ENCODE results near the gene HDAC8. TPM values are rescaled to one million over a fixed set of nuclear protein-coding genes. Genes with fewer than 3 reads are reported as not detected.
"Not testable (repeated sequence)": the region's sequence is repeated elsewhere in the genome, so short reads cannot be mapped to it uniquely, and the experiment has no call there.

Gene HDAC8
- total RNA-seq, 1 experiment from 2014 or later = 23.0 TPM

GRCh38 chrX:72475338-72475737, 97.3 kb downstream of the HDAC8 start:
- DNase-seq (ENCODE audit: low read depth, low spot score) = no peak
- in situ Hi-C loops (cut with HindIII; ENCODE audit: low pct_unique_long_range_greater_than_20kb, low sequenced_read_pairs) = no loop called here

GRCh38 chrX:72470532-72471223, 102.0 kb downstream of the HDAC8 start:
- in situ Hi-C loops (cut with HindIII; ENCODE audit: low pct_unique_long_range_greater_than_20kb, low sequenced_read_pairs) = no loop called here
- DNase-seq (ENCODE audit: low read depth, low spot score) = no peak

- in situ Hi-C loops (cut with HindIII; ENCODE audit: low pct_unique_long_range_greater_than_20kb, low sequenced_read_pairs) = no loop called here
- DNase-seq (ENCODE audit: low read depth, low spot score) = no peak
Measured at GRCh38 chrX:72470117-72470516, 102.5 kb downstream of the HDAC8 start.

- in situ Hi-C loops (cut with HindIII; ENCODE audit: low pct_unique_long_range_greater_than_20kb, low sequenced_read_pairs) = no loop called here
- no peak for DNase-seq (ENCODE audit: low read depth, low spot score)
Measured at GRCh38 chrX:72468607-72469006, 104.0 kb downstream of the HDAC8 start.

- in situ Hi-C loops (cut with HindIII; ENCODE audit: low pct_unique_long_range_greater_than_20kb, low sequenced_read_pairs) = no loop called here
- DNase-seq (ENCODE audit: low read depth, low spot score) = no peak
Measured at GRCh38 chrX:72467135-72467534, 105.5 kb downstream of the HDAC8 start.

GRCh38 chrX:72466493-72466892, 106.2 kb downstream of the HDAC8 start:
- no peak for DNase-seq (ENCODE audit: low read depth, low spot score)
- in situ Hi-C loops (cut with HindIII; ENCODE audit: low pct_unique_long_range_greater_than_20kb, low sequenced_read_pairs) = no loop called here

GRCh38 chrX:72465889-72466288, 106.8 kb downstream of the HDAC8 start:
- in situ Hi-C loops (cut with HindIII; ENCODE audit: low pct_unique_long_range_greater_than_20kb, low sequenced_read_pairs) = no loop called here
- no peak for DNase-seq (ENCODE audit: low read depth, low spot score)

- DNase-seq (ENCODE audit: low read depth, low spot score) = peak; percentile 97
Measured at GRCh38 chrX:72461766-72462165, 110.9 kb downstream of the HDAC8 start.

GRCh38 chrX:72461288-72461687, 111.4 kb downstream of the HDAC8 start:
- no peak for DNase-seq (ENCODE audit: low read depth, low spot score)
- in situ Hi-C loops (cut with HindIII; ENCODE audit: low pct_unique_long_range_greater_than_20kb, low sequenced_read_pairs) = no loop called here

More at GRCh38 chrX:72461766-72462165, 110.9 kb downstream of the HDAC8 start:
- in situ Hi-C loops (cut with HindIII; ENCODE audit: low pct_unique_long_range_greater_than_20kb, low sequenced_read_pairs) = no loop called here

GRCh38 chrX:72460715-72461114, 111.9 kb downstream of the HDAC8 start:
- DNase-seq (ENCODE audit: low read depth, low spot score) = no peak
- in situ Hi-C loops (cut with HindIII; ENCODE audit: low pct_unique_long_range_greater_than_20kb, low sequenced_read_pairs) = no loop called here

GRCh38 chrX:72449034-72449433, 123.6 kb downstream of the HDAC8 start:
- in situ Hi-C loops (cut with HindIII; ENCODE audit: low pct_unique_long_range_greater_than_20kb, low sequenced_read_pairs); DNase-seq (ENCODE audit: low read depth, low spot score): not testable (repeated sequence)

GRCh38 chrX:72440764-72441163, 131.9 kb downstream of the HDAC8 start:
- DNase-seq (ENCODE audit: low read depth, low spot score); in situ Hi-C loops (cut with HindIII; ENCODE audit: low pct_unique_long_range_greater_than_20kb, low sequenced_read_pairs): not testable (repeated sequence)

GRCh38 chrX:72436010-72436409, 136.6 kb downstream of the HDAC8 start:
- in situ Hi-C loops (cut with HindIII; ENCODE audit: low pct_unique_long_range_greater_than_20kb, low sequenced_read_pairs) = no loop called here
- no peak for DNase-seq (ENCODE audit: low read depth, low spot score)

GRCh38 chrX:72430405-72430968, 142.2 kb downstream of the HDAC8 start:
- DNase-seq (ENCODE audit: low read depth, low spot score) = peak; percentile 76
- in situ Hi-C loops (cut with HindIII; ENCODE audit: low pct_unique_long_range_greater_than_20kb, low sequenced_read_pairs) = no loop called here

GRCh38 chrX:72421797-72422196, 150.8 kb downstream of the HDAC8 start:
- DNase-seq (ENCODE audit: low read depth, low spot score) = no peak
- in situ Hi-C loops (cut with HindIII; ENCODE audit: low pct_unique_long_range_greater_than_20kb, low sequenced_read_pairs) = no loop called here

- DNase-seq (ENCODE audit: low read depth, low spot score) = no peak
- in situ Hi-C loops (cut with HindIII; ENCODE audit: low pct_unique_long_range_greater_than_20kb, low sequenced_read_pairs) = no loop called here
Measured at GRCh38 chrX:72409993-72410392, 162.7 kb downstream of the HDAC8 start.

GRCh38 chrX:72408885-72409284, 163.8 kb downstream of the HDAC8 start:
- in situ Hi-C loops (cut with HindIII; ENCODE audit: low pct_unique_long_range_greater_than_20kb, low sequenced_read_pairs) = no loop called here

GRCh38 chrX:72405136-72405535, 167.5 kb downstream of the HDAC8 start:
- in situ Hi-C loops (cut with HindIII; ENCODE audit: low pct_unique_long_range_greater_than_20kb, low sequenced_read_pairs) = not testable (repeated sequence)

More at GRCh38 chrX:72408885-72409284, 163.8 kb downstream of the HDAC8 start:
- DNase-seq (ENCODE audit: low read depth, low spot score) = no peak

GRCh38 chrX:72402614-72403013, 170.0 kb downstream of the HDAC8 start:
- DNase-seq (ENCODE audit: low read depth, low spot score) = no peak
- in situ Hi-C loops (cut with HindIII; ENCODE audit: low pct_unique_long_range_greater_than_20kb, low sequenced_read_pairs) = no loop called here

More at GRCh38 chrX:72405136-72405535, 167.5 kb downstream of the HDAC8 start:
- DNase-seq (ENCODE audit: low read depth, low spot score) = not testable (repeated sequence)
